Midbrain (tissue), 1 donor: ENCODE data around the gene PET100.

Source experiments
- DNase-seq: peaks from one replicate; lab custom pipeline; 2025; lab: John Stamatoyannopoulos, UW

PET100 gene

DNA sequence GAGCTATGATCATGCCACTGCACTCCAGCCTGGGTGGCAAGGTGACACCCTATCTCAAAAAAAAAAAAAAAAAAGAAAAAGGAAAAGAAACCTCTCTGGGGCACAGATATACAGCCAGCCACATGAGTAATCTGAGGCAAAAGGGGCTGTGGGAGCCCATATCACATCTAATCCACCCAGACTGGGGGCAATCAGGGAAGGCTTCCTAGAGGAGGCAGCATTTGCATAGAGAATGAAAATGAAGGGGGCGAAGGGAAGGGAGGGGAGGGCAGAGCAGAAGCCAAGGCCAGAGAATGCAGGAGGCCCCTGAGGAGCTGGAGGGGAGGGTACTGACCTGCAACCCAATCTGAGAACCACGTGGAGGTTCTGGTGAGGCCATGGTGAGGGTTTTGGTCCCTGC is 20.6 kb downstream of the PET100 start:
- no peak for DNase-seq

DNA sequence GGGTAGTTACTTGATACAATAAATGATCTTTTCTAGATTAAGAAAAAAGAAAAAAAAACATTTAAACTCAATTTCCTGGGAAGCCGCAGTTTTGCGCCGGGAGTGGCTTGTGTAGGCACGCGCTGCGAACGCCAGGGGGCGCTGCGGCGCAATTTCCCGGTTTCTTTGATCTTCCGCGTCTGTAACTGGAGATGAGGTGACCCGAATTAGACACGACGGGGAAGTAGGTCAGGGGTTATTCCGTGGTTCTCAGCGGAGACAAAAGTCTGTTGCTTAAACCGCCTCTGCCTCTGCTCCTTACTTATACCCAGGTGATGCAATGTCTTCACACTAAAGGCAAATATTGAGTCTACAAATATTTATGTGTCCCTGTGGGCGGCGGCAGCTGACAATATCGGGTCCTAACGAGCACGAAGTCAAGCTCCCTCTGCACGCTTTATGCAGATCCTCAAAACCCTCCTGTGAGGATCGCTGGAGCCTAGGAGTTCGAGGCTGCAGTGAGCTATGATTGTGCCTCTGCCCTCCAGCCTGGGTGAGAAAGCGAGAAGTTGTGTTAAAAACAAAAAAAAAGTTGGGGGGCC is 22.6 kb downstream of the PET100 start:
- peak; percentile 76 for DNase-seq

DNA sequence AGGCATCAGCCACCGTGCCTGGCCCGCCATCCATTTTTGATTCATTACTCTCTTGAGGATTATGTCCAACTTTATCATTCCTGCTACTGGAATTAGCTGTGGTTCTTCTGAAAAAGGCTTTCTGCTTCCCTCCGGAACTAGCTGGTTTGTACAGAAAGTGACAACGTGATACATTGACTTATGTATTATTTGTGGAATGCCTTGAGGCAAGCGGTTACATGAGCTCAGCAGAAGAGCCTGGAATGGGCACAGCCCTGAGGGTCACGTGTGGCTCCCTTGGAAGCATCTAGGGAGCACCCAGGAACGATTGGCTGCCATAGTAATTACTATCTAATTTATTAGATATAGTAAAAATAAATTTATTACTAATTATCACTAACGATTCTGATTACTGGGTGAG is 24.8 kb downstream of the PET100 start:
- no peak for DNase-seq

DNA sequence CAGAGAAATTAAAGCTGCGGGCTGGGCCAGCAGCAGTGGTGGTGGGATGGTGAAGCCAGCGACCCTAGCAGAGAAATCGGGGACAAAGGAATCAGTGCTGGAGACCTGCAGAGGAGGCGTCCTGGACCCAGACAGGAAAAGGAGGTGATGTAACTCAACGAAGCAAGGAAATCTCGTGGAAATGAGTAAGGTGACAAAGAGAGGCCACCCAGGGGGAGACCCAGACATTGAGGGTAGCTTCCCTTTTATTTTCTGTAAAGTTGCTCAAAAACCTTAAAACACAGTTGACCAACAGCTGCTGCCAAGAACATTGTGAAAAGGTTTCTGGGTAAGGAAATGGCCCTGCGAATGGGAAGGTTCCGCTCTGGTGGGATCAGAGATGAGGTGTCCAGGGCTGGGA is 26.0 kb downstream of the PET100 start:
- DNase-seq, result no peak

DNA sequence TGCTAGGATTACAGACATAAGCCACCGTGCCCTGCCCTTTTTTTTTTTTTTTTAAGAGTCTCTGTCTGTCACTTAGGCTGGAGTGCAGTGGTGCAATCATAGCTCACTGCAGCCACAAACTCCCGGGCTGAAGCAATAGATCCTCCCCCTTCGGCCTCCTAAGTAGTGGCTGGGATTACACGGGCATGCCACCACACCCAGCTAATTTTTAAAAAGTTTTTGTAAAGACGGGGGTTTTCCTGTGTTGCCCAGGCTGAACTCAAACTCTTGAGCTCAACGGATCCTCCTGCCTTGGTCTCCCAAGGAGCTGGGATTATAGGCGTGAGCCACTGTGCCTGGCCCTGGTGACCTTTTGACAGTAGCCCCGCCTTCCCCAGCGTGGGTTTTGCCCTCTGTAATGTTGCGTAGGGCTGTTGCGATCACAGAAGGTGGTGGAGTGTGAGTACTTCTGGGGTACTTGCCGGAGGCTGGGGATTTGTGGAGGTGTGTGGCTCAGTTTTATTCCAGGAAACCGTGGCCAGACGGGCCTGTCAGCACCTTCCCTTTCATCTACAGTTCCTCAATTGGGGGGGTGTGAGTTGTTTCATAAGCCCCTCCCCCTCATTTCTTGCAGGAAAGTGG is 27.6 kb downstream of the PET100 start:
- no peak for DNase-seq

DNA sequence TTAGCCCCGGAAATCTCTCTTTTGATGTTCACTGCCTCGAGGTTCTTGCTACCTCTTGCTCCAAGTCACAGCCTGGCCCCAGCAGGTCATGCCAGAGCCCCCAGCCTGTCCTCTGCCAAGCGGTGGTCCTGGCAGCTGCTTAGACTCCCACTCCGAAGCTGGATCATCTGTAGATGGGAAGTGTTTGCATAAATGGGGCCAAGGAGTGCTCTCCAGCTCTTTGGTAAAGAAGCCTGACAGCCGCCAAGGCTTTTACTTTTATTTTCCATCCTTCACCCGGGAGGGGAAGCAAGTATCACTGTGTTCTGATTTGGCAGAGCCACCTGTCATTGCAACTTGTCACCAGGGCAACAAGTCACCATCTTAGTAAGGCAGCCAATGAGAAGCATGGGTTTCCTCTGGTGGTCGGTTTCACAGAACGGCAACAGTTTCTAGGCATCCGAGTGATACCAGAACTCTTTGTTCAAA is 28.7 kb downstream of the PET100 start:
- peak; percentile 23 for DNase-seq

DNA sequence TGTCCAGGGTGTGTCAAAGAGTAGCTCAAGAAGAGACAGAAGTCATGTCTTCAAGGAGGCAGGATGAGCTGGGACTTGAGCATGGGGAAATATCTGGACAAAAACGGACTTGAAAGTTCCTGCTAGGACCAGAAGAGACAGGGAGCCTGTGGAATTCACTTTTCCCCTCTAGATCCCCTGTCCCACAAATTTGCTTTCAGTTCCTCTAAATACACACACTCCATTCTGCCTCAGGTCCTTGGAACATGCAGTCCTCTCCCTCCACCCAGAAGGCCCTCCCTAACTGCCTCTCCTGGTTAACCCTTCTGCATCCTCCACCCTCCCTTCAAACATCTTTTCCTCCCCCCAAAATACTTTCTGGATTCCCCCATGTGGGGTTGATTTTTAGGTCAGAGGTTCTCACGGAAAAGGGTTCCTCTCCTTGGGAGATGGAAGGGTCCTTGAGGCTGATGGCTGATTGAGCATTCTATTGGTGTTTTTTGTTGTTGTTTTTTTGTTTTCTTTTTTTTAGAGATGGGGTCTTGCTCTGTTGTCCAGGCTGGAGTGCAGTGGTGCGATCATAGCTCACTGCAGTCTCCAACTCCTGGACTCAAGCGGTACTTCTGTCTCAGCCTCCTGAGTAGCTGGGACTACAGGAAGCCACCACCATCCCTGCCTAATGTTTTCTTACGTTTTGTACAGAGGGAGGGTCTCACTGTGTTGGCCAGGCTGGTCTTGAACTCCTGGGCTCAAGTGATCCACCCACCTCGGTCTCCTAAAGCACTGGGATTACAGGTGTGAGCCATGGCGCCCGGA is 32.3 kb downstream of the PET100 start:
- no peak for DNase-seq

DNA sequence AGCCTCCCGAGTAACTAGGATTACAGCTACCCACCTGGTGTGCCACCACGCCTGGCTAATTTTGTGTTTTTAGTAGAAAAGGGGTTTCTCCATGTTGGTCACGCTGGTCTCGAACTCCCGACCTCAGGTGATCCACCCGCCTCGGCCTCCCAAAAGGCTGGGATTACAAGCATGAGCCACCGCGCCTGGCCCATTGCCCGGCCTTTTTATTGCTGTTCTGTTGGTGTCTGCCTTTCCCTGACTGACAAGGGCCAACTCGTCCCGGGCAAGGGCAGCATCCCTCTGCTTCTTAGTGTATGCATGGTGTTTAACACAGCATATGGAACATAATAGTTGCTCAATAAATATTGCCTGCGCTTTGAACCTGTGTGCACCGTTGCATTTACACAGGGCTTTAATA is 33.1 kb downstream of the PET100 start:
- DNase-seq, result no peak

DNA sequence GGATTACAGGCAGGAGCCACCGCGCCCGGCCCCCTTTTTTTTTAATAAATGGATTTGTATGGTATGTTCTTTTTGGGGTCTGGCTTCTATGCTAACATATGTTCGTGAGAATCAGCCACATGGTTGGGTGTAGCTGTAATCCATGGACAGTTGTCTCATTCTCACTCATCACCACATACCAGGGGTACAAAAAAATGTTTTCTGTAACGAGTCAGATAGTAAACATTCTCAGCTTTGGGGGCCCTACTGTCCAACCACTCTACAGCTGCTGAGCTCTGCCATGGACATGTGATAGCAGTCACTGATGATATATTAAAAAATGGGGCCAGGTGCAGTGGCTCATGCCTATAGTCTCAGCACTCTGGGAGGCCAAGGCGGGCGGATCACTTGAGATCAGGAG is 34.1 kb downstream of the PET100 start:
- no peak for DNase-seq

DNA sequence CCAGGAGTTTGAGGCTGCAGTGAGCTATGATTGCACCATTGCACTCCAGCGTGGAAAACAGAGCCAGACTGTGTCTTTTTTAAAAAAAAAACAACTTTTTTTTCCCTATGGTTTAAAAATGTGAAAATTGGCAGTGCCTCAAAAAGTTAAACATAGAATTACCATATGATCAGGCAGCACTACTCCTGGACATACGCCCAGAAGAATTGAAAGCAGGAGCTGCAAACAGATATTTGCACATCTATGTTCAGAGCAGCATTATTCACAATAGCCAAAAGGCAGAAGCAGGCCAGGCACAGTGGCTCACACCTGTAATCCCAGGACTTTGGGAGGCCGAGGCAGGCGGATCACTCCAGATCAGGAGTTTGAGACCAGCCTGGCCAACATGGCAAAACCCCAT is 35.5 kb downstream of the PET100 start:
- no peak for DNase-seq

DNA sequence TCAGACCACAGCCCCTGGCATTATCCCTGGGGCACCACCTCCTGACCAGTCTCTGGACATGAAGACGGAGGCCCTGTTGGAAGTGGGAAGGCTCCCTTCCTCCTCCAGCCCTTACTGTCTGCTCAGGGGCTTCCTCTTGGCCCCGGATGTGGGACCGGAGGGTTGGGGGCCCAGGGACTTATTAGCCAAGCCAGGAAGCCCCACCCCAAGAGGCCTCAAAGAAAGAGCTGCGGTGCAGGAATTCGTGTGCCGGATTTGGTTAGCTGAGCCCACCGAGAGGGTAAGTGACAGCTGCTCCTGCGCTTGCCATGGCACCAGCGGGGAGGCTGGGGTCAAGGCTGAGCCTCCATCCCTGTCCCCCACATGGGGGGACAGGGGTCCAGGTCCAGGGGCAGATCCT is 39.2 kb downstream of the PET100 start, which contains the start of gene RETN:
Gene RETN (plus strand): TSS at position 208 of the 400 bp plus-strand sequence. CDS start 278 bp downstream, outside the sequence.
- DNase-seq, result no peak

DNA sequence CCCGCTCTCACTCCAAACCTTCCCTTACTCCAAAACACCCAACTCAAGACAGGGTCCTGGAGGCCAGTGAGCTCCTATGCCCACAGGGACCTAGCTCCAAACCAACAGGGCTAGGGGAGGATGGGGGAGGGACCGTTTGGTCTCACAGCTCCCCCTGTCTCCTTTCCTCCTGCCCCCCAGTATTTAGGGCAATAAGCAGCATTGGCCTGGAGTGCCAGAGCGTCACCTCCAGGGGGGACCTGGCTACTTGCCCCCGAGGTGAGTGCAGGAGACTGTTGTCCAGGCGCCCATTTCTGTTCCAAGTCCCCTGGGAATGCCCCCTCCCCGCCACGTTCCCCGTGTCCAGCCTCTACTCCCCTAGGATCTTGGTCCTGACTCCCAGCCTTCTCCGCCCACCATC is 40.0 kb downstream of the PET100 start:
- no peak for DNase-seq

DNA sequence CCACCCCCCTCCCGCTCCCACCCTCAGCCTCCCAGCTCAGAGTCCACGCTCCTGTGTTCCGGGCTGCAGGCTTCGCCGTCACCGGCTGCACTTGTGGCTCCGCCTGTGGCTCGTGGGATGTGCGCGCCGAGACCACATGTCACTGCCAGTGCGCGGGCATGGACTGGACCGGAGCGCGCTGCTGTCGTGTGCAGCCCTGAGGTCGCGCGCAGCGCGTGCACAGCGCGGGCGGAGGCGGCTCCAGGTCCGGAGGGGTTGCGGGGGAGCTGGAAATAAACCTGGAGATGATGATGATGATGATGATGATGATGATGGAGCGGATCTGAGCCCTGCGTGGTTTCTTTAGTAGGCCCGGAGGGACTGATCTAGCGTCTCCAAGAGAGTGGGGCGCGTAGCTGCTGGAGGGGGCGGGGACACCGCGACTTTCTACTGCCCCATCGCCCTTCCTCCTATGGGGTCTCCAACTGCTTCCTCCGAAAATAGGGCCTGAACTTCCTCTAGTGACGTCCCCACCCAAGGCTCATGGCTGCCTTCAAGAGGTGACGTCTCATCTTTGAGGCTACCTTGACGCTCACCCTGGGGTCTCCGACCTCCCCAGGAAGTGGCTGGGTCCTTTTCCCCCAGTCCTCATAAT is 40.7 kb downstream of the PET100 start:
- no peak for DNase-seq

DNA sequence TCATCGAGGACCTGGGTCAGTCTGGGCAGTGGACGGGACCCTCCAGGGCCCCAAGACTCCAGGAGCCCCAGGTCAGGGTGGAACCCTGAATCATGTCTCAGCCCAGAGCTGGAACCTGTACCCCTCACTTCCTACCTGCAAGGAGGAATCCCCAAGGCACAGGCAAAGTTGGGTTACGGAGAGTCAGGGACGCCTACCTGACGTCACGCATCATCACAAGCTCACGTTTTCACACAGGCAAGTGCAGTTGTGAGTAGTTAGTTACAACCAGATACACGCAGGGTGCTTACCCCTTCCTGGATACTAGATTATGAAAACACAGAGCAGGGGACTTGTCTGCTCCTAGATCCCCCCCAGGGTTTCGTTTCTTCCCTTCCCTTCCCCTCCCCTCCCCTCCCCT is 41.2 kb downstream of the PET100 start:
- no peak for DNase-seq

DNA sequence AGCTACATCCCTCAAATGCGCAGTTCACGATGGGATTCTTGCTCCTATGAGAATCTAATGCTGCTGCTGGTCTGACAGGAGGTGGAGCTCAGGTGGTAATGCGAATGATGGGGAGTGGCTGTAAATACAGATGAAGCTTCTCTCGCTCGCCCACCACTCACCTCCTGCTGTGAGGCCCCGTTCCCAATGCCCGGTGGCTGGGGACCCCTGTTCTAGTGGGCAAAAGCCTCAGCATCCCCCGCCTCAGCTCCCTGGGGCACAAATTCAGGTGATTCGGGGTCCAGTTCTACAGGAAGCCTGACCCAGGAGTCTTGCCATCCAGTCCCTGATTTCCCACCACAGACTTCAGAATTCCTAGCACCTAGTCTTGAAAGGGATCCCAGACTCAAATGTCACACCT is 42.9 kb downstream of the PET100 start:
- DNase-seq, result no peak

DNA sequence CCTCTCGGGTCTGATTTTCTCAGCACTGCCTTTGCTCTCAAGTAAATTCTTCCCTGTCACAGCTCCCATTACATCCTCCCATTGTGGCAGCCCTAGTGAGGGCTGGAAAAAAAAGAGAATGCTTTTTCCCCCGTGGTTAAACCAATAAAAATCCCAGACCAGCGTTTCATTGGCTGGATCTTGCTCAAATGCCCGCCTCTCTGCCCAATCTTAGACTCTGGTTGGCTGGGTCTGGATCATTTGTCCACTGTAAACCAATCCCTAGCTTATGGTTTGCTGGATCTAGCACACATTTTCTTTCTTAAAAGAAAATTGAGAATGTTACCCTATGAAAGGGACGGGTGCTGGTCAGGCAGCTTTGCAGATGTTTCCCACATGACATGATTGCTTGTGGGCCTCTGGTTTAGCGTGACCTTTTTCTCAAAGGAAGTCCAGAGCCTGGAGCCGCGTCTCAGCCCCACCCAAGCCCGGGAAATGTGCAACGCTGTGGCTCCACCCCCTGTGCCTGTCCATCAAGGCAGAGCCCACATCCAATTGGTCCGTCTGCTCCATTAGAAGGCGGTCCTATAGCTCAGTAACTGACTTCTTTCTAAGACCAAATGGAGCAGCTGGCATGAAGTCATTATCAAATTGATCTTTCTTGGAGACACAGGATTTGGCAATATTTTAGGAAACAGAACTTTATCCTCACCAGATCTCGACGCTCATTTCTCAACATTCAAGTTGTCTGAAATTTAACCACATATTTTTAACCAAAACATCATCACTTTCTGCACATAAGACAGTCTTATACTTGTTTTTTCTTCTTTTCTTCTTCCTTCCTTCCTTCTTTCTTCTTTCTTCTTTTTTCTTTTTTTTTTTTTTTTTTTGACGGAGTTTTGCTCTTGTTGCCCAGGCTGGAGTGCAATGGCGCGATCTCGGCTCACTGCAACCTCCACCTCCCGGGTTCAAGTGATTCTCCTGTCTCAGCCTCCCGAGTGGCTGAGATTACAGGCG is 44.7 kb downstream of the PET100 start:
- DNase-seq, result no peak

DNA sequence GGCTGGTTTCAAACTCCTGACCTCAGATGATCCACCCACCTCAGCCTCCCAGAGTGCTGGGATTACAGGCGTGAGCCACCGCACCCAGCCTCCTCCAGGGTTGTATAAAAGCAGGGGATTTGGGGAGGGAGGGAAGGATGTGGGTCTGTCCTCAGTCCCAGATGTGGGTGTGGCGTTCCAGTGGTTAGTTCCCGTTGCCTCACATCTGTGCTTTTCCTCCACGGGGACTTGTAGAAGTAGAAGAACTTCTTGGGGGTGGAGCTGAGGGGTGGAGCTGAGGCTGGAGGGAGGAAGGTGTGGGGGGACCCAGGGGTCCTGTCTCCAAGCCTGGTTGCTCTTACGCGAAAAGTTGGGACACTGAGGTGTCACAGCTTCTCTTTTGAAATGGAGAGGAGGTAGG is 46.8 kb downstream of the PET100 start:
- no peak for DNase-seq

DNA sequence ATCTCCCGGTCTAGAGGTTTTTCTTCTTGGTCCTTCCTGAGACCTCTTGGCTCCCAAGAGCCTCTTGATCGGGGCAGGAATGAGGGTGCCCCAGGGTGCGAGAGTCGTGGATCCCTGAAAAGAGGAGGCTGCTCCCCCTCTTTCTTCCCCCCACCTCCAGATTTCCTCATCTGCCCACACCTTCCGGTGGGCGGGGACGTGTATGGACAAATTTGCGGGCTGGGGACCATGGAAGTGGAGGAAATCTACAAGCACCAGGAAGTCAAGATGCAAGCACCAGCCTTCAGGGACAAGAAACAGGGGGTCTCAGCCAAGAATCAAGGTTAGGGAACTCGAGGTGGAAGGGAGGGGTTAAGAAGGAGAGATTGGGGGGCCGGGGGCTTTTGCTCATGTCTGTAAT is 47.3 kb downstream of the PET100 start, which contains the start of gene MCEMP1:
Gene MCEMP1 (plus strand): TSS at position 237 of the 400 bp plus-strand sequence. CDS start 31 bp downstream, at position 268.
- no peak for DNase-seq

DNA sequence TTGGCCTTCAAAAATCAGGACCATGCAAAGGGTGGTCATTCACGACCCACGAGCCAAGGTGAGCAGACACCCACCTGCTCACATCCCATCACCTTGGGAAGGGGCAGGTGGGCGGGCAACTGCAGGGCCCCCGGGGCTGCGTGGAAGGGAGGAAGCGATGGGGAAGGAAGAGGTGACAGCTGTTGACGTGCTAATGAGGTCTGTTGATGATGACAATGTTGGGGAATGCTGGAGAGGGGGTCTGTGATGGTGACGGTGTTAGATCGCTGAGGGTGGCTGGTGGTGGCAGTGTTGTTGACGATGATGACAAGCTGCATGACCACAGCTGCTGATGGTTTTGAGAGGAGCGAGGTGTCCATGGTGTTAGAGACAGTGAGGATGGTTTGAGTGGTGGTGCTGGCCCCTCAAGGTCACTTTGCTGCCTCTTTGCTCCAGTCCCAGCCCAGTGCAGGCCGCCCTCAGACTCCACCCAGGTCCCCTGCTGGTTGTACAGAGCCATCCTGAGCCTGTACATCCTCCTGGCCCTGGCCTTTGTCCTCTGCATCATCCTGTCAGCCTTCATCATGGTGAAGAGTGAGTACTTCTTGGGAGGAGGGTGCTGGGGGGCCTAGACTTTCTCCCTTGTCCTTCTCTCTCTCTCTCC is 48.2 kb downstream of the PET100 start:
- no peak for DNase-seq

DNA sequence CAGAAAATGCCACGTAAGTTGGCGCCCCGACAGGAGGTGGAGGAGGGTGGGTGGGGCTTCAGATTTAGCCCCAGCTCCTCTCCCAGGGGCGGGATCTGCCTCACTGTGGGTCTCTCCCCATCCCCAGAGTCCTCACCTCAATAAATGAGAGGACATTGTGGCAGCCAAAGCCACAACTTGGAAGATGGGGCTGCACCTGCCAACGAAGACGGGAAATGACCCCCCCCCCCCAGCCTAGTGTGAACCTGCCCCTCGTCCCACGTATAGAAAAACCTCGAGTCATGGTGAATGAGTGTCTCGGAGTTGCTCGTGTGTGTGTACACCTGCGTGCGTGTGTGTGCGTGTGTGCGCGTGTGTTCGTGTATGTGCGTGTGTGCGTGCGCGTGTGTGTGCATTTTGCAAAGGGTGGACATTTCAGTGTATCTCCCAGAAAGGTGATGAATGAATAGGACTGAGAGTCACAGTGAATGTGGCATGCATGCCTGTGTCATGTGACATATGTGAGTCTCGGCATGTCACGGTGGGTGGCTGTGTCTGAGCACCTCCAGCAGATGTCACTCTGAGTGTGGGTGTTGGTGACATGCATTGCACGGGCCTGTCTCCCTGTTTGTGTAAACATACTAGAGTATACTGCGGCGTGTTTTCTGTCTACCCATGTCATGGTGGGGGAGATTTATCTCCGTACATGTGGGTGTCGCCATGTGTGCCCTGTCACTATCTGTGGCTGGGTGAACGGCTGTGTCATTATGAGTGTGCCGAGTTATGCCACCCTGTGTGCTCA is 49.6 kb downstream of the PET100 start:
- no peak for DNase-seq
